Fibroblast of lung (primary cell): ENCODE results near the gene BRD1.

Source experiments
- EZH2 ChIP-seq: IDR thresholded peaks from 2 replicates; pipeline ENCODE4 v1.5.1; 2012; ENCODE audit warnings: low read length, control low read depth, mild to moderate bottlenecking; ENCODE audit errors: missing control alignments
- TF ChIP-seq, protein P1 (sequence below), 2 donors: IDR thresholded peaks in 1 of 2; conservative IDR thresholded peaks in 1 of 2; 1 replicate in 1 of 2; 2 replicates in 1 of 2; pipeline ENCODE4 v1.5.1; 2011 to 2012; ENCODE audit warnings: low read length in 2 of 2, control low read depth in 1 of 2, inconsistent platforms in 1 of 2, low read depth in 1 of 2, mild to moderate bottlenecking in 1 of 2

DNA sequence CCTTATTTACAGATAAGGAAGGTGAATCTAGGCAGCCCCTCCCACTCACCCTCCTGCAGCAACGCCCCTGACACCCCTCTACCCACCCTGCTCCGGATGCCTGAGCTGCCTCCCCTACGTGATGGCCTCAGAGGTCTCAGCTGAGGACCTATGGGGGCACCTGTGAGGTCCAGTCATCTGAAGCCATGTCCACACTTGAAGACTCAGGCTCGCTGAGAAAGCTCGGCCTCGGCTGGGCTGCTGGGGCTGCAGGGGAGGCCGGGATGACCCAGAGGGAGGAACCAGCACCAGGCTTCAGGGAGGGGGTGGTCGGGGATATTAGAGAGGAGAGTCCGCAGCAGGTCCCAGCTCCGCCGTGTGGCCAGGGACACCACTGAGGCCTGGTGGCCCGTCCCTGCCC, 92.8 kb downstream of the BRD1 start:
- TF ChIP-seq, protein P1, sequence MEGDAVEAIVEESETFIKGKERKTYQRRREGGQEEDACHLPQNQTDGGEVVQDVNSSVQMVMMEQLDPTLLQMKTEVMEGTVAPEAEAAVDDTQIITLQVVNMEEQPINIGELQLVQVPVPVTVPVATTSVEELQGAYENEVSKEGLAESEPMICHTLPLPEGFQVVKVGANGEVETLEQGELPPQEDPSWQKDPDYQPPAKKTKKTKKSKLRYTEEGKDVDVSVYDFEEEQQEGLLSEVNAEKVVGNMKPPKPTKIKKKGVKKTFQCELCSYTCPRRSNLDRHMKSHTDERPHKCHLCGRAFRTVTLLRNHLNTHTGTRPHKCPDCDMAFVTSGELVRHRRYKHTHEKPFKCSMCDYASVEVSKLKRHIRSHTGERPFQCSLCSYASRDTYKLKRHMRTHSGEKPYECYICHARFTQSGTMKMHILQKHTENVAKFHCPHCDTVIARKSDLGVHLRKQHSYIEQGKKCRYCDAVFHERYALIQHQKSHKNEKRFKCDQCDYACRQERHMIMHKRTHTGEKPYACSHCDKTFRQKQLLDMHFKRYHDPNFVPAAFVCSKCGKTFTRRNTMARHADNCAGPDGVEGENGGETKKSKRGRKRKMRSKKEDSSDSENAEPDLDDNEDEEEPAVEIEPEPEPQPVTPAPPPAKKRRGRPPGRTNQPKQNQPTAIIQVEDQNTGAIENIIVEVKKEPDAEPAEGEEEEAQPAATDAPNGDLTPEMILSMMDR (conservative IDR thresholded peaks at IDR 0.05 in 1 of 2, IDR thresholded peaks at IDR 0.05 in 1 of 2; ENCODE audit: low read depth in 1 of 2, low read length in 2 of 2), result no peak
- no peak for TF ChIP-seq EZH2
